HG03025 (cell line): ENCODE measurements around the gene CYP1A2.

Experiments
- ATAC-seq: cut with Tn5 transposase; IDR thresholded peaks from one replicate; pipeline ENCODE4 v1.9.1; 2021; ENCODE audit warnings: mild to moderate bottlenecking, moderate library complexity; ENCODE audit not compliant: unreplicated experiment, low FRiP score

The CYP1A2 gene

DNA sequence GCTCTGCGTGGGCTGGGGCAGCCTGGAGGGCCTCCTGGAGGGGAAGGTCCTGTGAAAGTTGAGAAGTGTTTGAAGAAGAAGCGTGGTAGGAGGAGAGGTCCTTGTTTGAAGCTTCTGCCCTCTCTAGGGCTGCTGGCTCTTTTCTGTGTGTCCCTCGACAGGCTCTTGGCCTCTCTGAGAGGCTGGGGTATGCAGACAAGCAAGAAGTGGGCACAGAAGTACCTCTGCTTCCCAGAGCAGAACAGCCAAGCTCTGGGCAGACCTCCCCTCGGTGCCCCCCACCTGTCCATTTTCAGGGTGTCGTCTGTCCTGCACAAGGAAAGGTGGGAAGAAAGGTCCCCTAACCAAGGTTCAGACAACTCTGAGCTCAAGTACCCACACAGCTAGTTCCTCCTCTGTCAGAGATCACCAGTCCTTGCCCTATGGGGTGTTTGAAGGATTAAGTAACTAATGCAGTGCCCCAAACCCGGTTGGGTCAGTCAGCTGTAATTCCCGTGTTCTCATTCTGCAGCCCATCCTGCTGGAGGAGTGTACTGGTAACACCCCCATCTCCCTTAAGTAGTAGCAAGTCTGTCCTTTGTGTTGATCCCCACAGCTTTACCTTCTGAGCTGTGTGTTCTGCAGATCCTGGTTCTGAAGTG, 39.5 kb downstream of the CYP1A2 start:
- no peak for ATAC-seq

DNA sequence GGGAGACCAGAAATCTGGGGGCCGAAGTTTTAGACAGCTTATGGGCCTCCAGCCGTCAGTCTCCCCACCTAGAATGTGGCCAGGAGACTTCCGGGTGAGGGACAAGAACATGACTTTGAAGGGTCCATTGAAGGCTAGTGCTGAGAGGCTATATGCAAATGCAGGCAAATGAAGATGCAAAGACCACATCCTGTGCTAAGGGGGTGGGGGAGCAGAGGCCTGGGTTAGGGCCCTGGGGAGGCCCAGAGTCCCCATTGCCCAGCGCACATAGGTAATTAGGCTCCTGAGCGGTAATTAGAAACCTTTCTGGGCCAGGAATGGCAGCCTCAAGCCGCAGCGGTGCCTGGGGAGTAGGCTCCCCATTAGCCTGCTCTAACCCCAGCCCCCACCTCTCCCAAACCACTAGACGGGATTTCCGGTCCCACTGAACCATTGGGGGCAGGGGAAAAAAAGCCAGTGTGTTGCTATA, 40.1 kb downstream of the CYP1A2 start:
- no peak for ATAC-seq

DNA sequence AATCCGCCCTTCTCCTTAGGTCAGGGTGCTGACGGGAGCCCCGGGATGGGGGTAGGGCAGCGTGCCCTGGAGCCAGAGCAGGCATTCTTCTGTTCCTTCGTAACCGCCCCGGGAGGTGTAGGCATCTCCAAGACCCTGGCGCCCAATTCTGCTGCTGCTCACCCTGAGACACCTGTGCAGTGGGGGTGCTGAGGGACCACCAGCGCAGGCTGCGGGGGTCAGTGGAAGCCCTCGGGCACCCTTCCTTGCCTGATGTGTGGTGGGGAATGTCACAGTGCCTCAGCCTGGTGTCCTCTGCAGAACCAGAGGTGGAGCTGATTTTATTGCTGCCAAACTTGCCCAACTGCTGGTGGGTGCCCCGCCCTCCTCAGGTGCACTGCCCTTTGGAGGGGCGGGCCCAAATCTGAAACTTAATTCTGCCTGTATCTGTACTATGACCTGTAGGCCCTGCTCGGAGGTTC, 40.6 kb downstream of the CYP1A2 start:
- ATAC-seq: no peak

DNA sequence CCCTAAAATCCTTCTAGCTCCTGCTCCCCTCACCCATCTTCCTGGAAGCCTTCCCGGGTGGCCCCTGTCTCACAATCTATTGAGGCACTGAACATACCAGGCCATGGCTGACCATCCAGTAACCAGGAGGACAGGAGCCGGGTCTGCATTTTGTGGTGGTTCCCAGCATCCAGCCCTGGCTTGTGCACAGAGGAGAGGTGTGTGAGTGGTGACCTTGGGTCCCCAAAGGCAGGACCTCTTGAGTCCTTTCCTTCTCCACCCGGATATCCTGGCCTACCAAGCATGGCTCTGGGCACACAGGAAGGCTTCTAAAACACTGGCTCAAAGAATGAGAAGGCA, 41.1 kb downstream of the CYP1A2 start:
- no peak for ATAC-seq

DNA sequence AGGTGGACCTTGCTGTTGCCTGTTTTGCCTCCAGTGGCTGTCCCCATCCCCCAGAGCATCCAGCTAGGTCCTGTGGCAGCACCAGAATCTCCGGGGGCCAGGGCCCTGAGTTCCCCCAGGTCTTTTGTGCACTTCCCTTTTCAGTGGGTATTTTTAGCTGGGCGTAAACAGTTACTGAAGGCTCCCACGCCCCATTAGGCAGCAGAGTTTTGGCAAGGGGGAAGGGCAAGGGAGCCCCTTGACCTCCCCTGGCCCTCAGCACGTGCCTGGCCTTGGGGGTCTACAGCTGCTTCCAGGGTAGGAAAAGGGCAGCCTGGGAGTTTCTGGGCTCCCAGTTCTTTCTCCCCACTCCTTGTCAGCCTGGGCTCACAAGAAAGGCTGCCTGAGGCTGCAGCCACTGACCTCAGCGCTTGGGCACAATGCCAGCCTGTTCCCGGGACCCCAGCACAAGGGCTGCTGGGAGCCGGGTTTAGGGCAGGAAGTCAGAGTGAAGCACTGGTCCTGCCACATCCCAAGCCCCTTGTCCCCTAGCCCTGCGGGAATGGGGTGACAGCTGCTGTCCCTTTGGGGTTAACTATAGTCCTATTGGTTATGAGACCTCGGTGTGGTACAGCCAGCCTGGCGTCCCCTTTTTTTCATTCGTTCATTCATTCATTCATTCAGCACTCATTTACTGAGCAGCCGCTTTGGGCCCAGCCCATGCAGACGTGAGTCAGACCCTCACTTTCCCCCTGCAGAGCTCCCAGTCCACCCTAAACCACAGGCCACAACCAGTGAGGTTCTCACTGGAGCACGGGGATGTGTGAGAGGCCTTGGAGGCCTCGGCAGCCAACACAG, 41.7 kb downstream of the CYP1A2 start:
- ATAC-seq: no peak

DNA sequence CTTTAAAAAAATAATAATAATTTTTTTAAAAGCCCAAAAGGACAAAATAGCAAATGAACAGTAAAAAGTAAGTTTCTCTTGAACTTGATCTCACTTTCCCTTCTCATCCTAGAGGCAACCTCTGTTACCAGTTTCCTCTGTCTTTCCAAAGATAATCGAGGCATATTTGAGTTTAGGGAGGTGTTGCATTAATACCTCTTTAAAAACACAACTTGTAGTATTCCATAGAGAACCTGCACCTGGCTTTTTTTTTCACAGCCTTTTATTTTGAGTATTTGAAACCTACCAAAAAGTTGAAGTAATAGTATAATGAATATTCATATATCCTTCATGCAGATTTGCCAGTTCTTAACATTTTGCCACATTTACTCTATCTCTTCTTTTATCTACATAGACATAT, 42.4 kb downstream of the CYP1A2 start:
- no peak for ATAC-seq

DNA sequence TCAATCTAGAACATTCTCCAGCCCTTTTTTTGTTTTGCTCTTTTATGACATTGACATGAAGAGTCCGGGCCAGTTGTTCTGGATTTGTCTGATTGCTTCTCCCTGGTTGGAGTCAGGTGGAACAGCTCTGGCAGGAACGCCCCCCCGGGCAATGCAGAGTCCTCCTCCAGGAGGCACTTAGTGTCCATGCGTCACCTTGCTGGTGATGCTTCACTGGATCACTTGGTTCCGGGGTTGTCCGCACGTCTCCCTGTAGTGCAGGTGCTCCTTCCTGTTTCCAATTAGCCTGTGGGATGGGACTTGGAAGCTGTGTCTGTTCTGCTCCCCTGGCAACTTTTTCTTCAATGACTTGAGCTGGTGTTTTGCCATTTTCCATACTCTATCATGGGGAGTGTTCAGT, 43.0 kb downstream of the CYP1A2 start:
- no peak for ATAC-seq

DNA sequence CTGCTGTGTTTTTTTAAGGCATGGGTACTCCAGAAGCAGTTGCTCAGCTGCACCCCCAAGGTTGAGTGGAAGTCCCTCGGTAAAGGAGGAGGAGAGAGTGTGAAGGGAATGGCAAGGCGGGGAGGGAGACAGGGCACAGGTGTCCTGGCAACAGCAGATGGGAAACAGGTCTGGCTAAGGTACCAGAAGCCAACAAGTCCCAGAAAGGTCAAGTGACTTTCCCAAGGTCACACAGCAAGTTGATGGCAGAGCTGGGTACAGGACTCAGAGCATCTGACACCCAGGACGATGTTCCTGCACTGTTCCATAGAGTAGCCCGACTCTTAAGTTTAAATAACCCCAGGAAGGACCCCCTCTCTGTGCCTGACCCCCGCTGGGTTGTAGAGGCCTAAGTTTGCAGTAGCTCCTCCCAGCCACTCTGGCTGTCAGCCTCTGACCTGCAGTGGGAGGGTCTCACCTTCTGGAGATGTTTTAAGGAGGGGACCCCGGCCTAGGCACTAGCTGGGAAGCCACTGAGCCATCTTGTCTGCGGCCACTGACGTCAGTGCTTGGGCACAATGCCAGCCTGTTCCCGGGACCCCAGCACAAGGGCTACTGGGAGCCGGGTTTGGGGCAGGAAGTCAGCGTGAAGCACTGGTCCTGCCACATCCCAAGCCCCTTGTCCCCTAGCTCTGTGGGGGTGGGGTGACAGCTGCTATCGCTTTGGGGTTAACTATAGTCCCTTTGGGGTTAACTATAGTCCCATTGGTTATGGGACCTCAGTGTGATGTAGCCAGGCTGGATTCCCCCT, 43.8 kb downstream of the CYP1A2 start:
- no peak for ATAC-seq

DNA sequence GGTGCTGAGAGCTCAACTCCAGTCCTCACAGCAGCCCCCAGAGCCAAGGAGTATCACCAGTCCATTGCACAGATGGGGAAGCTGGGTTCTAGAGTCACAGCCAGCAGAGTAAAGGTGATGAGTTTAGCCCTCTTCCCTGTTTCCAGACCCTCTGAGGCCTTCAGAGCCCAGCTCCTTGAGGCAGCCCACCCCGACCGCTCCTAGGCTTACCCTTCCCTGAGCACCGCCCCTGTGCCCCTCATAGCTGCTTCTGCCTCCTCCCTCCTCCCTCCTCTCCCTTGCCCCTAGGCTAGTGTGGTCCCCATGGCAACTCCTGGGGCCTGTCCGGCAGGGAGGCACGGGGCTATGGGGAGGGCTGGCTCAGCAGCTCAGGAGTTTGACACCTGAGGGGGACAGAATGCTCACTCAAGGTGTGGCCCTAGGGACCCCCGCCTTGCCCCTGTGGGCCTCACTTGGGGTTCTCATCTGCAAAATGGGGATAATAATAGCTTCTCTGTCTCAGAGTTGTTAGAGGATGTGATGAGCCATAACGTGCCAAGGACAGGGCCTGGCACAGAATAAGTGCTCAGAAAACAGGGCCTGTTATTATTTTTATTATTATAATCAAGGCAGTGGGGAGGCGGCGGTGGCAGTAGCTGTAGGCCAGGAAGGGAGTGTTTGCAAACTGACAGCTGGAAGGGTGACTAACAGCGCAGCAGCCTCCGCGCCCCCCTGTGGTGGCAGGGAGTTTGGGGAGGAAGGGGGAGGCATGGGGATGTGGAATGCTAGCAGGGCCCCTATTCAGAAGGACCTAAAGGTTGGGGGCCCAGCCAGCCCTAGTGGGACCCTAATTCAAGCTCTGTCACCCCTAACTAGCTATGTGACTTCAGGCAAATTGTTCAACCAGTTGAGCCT, 44.7 kb downstream of the CYP1A2 start:
- no peak for ATAC-seq

DNA sequence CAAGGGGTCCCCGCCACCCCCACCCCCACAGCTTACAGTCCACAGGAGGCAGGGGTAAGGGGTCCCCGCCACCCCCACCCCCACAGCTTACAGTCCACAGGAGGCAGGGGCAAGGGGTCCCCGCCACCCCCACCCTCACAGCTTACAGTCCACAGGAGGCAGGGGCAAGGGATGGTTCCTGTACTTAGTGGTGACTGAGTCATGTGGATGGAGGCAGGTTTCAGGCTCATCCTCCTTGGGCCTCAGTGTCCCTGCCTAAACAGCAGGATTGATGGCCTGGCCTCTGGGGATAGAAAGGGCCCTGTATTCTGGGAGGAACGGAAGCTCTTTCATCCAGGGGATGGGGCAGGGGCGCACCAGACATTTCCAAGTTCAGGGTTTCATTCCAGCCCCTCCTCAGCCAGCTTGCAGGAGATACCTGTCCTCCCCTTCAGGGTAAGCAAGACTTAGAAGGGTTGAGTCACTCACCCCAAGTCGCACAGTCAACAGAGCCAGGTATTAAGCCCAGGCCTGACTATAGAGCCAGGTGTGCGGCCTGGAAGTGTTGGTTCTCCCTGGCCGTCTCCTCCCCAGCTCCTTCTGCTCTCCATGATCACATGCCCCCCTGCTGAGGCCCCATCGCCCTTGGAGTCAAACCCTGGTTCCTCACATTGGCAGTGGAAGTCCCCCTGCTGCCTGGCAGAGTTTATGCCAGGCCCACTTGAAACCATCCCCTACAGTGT, 45.8 kb downstream of the CYP1A2 start:
- no peak for ATAC-seq

DNA sequence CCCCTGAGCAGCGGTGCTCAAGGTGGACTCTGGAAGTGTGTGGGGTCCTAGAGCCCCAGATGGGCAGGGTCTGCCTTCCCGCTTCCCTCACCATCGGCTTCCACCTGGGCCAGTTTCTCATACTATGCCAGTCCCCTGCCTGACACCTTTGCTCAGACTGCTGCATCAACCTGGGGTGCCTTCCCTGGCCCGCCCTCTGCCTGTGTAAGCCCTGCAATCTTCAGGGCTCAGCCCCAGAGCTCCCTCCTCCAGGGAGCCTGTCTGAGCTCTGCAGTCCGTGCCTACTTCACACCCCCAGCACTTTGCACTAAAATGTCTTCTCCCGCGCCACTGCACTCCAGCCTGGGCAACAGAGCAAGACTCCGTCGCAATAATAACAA, 46.3 kb downstream of the CYP1A2 start:
- no peak for ATAC-seq

DNA sequence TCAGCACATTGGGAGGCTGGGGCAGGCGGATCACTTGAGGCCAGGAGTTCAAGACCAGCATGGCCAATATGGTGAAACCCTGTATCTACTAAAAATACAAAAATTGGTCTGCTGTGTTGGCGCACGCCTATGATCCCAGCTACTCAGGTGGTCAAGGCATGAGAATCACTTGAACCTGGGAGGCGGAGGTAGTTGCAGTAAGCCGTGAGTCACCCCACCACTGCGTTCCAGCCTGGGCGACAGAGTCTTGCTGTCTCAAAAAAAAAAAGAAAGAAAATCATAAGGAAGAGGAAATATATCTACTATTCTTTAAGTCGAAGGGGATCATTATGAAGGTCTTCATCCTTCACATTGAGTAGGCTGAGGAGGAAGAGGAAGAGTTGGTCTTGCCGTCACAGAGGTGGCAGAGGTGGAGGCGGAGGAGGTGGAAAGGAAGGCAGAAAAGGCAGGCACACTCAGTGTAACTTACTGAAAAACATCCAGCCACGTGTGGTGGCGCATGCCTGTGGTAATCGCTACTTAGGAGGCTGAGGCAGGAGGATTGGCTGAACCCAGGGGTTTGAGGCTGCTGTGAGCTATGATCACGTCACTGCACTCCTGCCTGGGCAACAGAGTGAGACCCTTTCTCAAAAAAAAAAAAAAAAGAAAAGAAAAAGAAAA, 47.5 kb downstream of the CYP1A2 start:
- no peak for ATAC-seq

DNA sequence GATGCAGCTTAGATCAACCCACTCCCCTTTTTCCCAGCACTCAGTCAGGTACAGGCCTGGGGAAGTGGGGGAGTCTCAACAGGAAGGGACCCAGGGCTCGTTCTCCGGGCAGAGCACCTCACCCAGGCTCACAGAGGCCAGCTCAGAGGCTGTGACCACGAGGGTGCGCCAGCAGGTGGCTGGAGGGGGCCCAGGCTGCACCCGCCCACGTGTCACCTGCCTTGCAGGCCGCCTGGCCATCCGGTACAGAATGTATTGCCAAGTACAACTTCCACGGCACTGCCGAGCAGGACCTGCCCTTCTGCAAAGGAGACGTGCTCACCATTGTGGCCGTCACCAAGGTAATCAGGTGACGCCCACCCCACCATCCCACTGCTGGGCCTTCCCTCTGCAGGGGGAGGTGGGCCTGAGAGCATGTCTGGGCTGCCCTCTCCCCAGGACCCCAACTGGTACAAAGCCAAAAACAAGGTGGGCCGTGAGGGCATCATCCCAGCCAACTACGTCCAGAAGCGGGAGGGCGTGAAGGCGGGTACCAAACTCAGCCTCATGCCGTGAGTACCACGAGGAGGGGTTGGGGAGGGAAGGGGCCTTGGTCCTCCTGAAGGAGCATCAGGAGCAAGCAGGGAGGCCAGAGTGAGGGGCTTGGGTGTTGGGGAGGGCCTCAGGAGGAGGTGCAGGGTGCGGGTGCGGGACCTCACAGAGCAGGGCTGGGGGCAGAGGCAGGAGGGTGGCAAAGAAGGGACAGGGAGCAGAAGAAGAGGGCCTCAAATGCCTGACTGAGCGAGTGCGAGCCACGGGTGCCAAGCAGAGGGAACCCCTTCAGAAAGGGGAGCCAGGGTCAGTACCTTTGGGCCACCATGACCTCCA, 50.0 kb downstream of the CYP1A2 start:
- no peak for ATAC-seq

DNA sequence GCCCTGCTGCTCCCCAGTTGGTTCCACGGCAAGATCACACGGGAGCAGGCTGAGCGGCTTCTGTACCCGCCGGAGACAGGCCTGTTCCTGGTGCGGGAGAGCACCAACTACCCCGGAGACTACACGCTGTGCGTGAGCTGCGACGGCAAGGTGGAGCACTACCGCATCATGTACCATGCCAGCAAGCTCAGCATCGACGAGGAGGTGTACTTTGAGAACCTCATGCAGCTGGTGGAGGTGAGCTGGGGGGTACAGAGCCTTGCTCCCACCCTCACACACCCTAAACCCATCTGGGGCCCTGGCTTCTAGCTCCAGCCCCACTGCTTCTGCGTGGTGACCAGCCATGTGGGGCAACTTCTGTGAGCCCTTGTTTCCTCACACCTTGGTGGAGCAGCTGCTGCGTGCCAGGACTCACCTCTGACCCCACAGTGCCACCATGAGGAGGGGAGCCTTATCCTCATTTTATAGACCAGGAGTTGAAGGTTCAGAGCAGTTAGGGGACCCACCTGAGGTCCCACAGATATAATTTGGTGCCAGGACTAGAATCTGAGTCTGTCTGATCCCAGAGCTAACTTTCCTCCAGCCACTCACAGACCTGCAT, 50.7 kb downstream of the CYP1A2 start:
- ATAC-seq: no peak

DNA sequence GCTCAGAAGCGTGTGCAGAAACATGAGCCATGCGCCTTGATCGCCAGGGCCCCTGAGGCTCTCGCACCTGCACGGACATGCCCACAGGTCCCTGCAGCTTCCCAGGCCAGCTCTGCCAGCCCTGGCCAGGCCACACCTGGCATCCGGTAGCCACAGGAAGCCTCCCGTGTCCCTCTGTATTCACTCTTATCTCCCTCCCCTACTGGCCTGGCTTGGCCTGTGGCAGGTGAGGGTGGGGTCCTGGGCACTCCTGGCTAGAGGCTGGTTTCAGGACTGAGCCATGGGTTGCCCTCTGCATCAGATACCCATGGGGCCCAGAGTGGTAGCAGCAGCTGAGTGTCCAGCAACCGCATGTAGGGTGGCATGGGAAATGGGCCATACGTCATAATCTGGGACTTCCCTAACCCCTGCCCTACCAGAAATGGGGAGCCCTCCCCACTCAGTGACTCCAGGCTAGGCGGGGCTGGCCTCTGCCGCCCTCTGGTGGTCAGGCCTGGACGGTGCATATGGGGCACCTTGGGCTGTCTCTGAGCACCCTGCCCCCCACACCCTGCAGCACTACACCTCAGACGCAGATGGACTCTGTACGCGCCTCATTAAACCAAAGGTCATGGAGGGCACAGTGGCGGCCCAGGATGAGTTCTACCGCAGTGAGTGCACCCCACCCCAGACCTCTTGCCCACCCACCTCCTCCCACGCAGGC, 51.4 kb downstream of the CYP1A2 start:
- peak; percentile 57 for ATAC-seq

DNA sequence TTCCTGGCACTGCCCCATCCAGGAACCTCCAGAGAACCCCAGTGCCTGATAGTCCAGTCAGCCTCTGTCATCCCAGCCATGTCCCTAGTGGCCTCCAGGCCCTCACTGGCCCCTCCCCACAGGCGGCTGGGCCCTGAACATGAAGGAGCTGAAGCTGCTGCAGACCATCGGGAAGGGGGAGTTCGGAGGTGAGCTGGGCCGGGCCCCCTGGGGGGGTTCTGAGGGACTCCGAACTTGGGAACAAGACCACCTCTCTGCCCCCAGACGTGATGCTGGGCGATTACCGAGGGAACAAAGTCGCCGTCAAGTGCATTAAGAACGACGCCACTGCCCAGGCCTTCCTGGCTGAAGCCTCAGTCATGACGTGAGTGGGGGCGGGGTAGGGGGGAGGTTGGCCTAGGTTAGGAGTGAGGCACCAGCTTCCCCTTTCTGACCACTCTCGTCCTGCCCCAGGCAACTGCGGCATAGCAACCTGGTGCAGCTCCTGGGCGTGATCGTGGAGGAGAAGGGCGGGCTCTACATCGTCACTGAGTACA, 52.0 kb downstream of the CYP1A2 start:
- ATAC-seq: no peak
